HepG2 (cell line): ENCODE data around the gene PEPD. TPM values are rescaled to one million over a fixed set of nuclear protein-coding genes. Genes with fewer than 3 reads are reported as not detected.
A peak's percentile ranks its signal among the peaks of the same experiment; 100 is the strongest.

Source experiments
- CEBPG ChIP-seq: IDR thresholded peaks from 2 replicates; pipeline ENCODE4 v1.6.1; 2016
- ERF ChIP-seq: IDR thresholded peaks from 2 replicates; pipeline ENCODE4 v1.6.1; 2018; ENCODE audit warnings: missing biosample characterization, missing genetic modification reagents
- HINFP ChIP-seq: sonication (generic); formaldehyde crosslinking; IDR thresholded peaks from 2 replicates; pipeline ENCODE4 v1.4.0; 2020; ENCODE audit warnings: low read depth, mild to moderate bottlenecking, missing genetic modification reagents
- HMG20B ChIP-seq: conservative IDR thresholded peaks from 2 replicates; pipeline ENCODE4 v1.6.1; 2016; ENCODE audit warnings: missing genetic modification reagents, missing compliant biosample characterization
- KAT7 ChIP-seq: IDR thresholded peaks from 2 replicates; pipeline ENCODE4 v1.6.1; 2018; ENCODE audit warnings: borderline replicate concordance, missing compliant biosample characterization
- MAF1 ChIP-seq: sonication (generic); formaldehyde crosslinking; IDR thresholded peaks from 2 replicates; pipeline ENCODE4 v1.5.0; 2020; ENCODE audit warnings: missing genetic modification reagents, borderline replicate concordance
- MIER2 ChIP-seq: IDR thresholded peaks from 2 replicates; pipeline ENCODE4 v1.6.1; 2016; ENCODE audit warnings: missing biosample characterization, missing genetic modification reagents
- MTF1 ChIP-seq: sonication (generic); formaldehyde crosslinking; IDR thresholded peaks from 2 replicates; pipeline ENCODE4 v1.5.0; 2020; ENCODE audit warnings: missing genetic modification reagents
- NFKB2 ChIP-seq: sonication (generic); formaldehyde crosslinking; IDR thresholded peaks from 2 replicates; pipeline ENCODE4 v1.4.0; 2020; ENCODE audit warnings: missing genetic modification reagents, borderline replicate concordance
- NR2C2 ChIP-seq: sonication (generic); formaldehyde crosslinking; IDR thresholded peaks from 2 replicates; pipeline ENCODE4 v1.4.0; 2020; ENCODE audit warnings: missing genetic modification reagents, mild to moderate bottlenecking, moderate library complexity, borderline replicate concordance
- SAFB2 ChIP-seq: sonication (generic); formaldehyde crosslinking; IDR thresholded peaks from 2 replicates; pipeline ENCODE4 v1.5.1; 2020; ENCODE audit warnings: missing genetic modification reagents, low read depth, mild to moderate bottlenecking, borderline replicate concordance
- SALL2 ChIP-seq: sonication (generic); formaldehyde crosslinking; IDR thresholded peaks from 2 replicates; pipeline ENCODE4 v1.8.1; 2023; ENCODE audit warnings: mild to moderate bottlenecking, missing genetic modification reagents, inconsistent platforms
- SNAI1 ChIP-seq: sonication (generic); formaldehyde crosslinking; IDR thresholded peaks from 2 replicates; pipeline ENCODE4 v1.5.0; 2020; ENCODE audit warnings: mild to moderate bottlenecking, missing genetic modification reagents, borderline replicate concordance
- SRF ChIP-seq: IDR thresholded peaks from 2 replicates; pipeline ENCODE4 v1.6.1; 2011; ENCODE audit warnings: mild to moderate bottlenecking, low read depth, low read length, moderate library complexity
- TFAP4 ChIP-seq: sonication (generic); IDR thresholded peaks from 2 replicates; pipeline ENCODE4 v1.6.1; 2016; ENCODE audit warnings: low read depth, borderline replicate concordance
- TMF1 ChIP-seq: sonication (generic); formaldehyde crosslinking; IDR thresholded peaks from 2 replicates; pipeline ENCODE4 v1.8.1; 2022; ENCODE audit warnings: low read depth, missing genetic modification reagents
- ZBTB25 ChIP-seq: IDR thresholded peaks from 2 replicates; pipeline ENCODE4 v1.6.1; 2018; ENCODE audit warnings: missing genetic modification reagents
- ZNF101 ChIP-seq: sonication (generic); formaldehyde crosslinking; IDR thresholded peaks from 2 replicates; pipeline ENCODE4 v1.4.0; 2020; ENCODE audit warnings: mild to moderate bottlenecking, low read depth, missing genetic modification reagents, borderline replicate concordance
- ZNF207 ChIP-seq: fragments of 450-650 bp; IDR thresholded peaks from 2 replicates; pipeline ENCODE4 v1.6.1; 2016; ENCODE audit warnings: antibody characterized with exemption, borderline replicate concordance
- ZNF230 ChIP-seq: sonication (generic); formaldehyde crosslinking; IDR thresholded peaks from 2 replicates; pipeline ENCODE4 v1.4.0; 2020; ENCODE audit warnings: mild to moderate bottlenecking, missing genetic modification reagents
- ZNF441 ChIP-seq: sonication (generic); formaldehyde crosslinking; IDR thresholded peaks from 2 replicates; pipeline ENCODE4 v1.7.0; 2021; ENCODE audit warnings: missing genetic modification reagents, borderline replicate concordance
- ZNF776 ChIP-seq: sonication (generic); formaldehyde crosslinking; IDR thresholded peaks from 2 replicates; pipeline ENCODE4 v1.4.0; 2020; ENCODE audit warnings: mild to moderate bottlenecking, missing genetic modification reagents
- ZNF788 ChIP-seq: sonication (generic); formaldehyde crosslinking; IDR thresholded peaks from 2 replicates; pipeline ENCODE4 v1.5.0; 2020; ENCODE audit warnings: mild to moderate bottlenecking, missing genetic modification reagents, borderline replicate concordance
- ZXDC ChIP-seq: sonication (generic); formaldehyde crosslinking; IDR thresholded peaks from 2 replicates; pipeline ENCODE4 v1.5.0; 2020; ENCODE audit warnings: mild to moderate bottlenecking, missing genetic modification reagents
- polyA plus RNA-seq, 8 experiments: library from polyadenylated mRNA; depleted of rRNA in 3 of 8; stranded (reverse) in 7 of 8; unstranded in 1 of 8; fragments of >200 nt; fragmentation: Illumina TruSeq in 4 of 8; extraction: Trizol in 4 of 8; gene quantifications; 2 replicates each; pipeline versions ENCODE4 v1.2.1 to v1.2.3, GENCODE V29; 2011 to 2016; ENCODE audit warnings: low read depth in 4 of 8, missing spikeins in 1 of 8, mixed read lengths in 1 of 8; ENCODE audit not compliant: insufficient read depth in 1 of 8
- total RNA-seq, 5 experiments: library from RNA; depleted of rRNA; stranded (reverse); fragments of >200 nt; fragmentation: Illumina TruSeq; extraction: Trizol; gene quantifications; 2 replicates each; pipeline ENCODE4 v1.2.3, GENCODE V29; 2016; ENCODE audit warnings: low read depth in 1 of 5

PEPD gene
- total and polyA plus RNA-seq, 2 of the 13 experiments (the other 11 are each of a cell fraction or from before 2014, with no cell fraction given) = 60.7 to 75.1 TPM

GRCh38 chr19:33392341-33393285, 129.0 kb downstream of the PEPD start (continued):
- peak; percentile 99 for TF ChIP-seq ZNF788 (CRISPR knock-in tag)
- no peak for TF ChIP-seq SRF
- TF ChIP-seq ZNF230 = peak; percentile 100
- peak; percentile 98 for TF ChIP-seq MTF1 (CRISPR knock-in tag)
- TF ChIP-seq KAT7 = peak; percentile 80; the same call in 1 of the 2 replicates
- TF ChIP-seq NFKB2 (CRISPR knock-in tag) = peak; percentile 100
- peak; percentile 95 for TF ChIP-seq ZNF441 (CRISPR knock-in tag)
- TF ChIP-seq ZNF776 = peak; percentile 100
- TF ChIP-seq ZBTB25 (CRISPR knock-in tag) = peak; percentile 98
- TF ChIP-seq ZNF207 = no peak
- peak; percentile 98 for TF ChIP-seq SNAI1
- peak; percentile 99 for TF ChIP-seq SAFB2 (CRISPR knock-in tag)
- TF ChIP-seq ZXDC (CRISPR knock-in tag) = peak; percentile 99
- peak; percentile 97 for TF ChIP-seq MAF1 (CRISPR knock-in tag)
- peak; percentile 91 for TF ChIP-seq NR2C2 (CRISPR knock-in tag)
- peak; percentile 99 for TF ChIP-seq ZNF101 (CRISPR knock-in tag)
- peak; percentile 99 for TF ChIP-seq TMF1 (CRISPR knock-in tag)
- peak; percentile 98 for TF ChIP-seq ERF (CRISPR knock-in tag)
- peak; percentile 91 for TF ChIP-seq HMG20B (CRISPR knock-in tag)
- peak; percentile 74; the same call in 1 of the 2 replicates for TF ChIP-seq TFAP4
- TF ChIP-seq SALL2 (CRISPR knock-in tag) = peak; percentile 100
- peak; percentile 81; the same call in 1 of the 2 replicates for TF ChIP-seq MIER2 (CRISPR knock-in tag)
- TF ChIP-seq HINFP = peak; percentile 95
- TF ChIP-seq CEBPG (CRISPR knock-in tag) = peak; percentile 63
